Stimulated activated CD4-positive, alpha-beta T cell treated with anti-CD3 and anti-CD28 coated beads, Interleukin-15, amount 100 ng/mL, for 1 hour (primary cell): ENCODE data around the gene KIAA0408.

Source experiments
- DNase-seq, 2 donors: peaks; one replicate each; pipeline ENCODE4 v3.0.0-alpha.2; 2020; ENCODE audit warnings: low read depth in 1 of 2, low spot score in 1 of 2

The KIAA0408 gene

DNA sequence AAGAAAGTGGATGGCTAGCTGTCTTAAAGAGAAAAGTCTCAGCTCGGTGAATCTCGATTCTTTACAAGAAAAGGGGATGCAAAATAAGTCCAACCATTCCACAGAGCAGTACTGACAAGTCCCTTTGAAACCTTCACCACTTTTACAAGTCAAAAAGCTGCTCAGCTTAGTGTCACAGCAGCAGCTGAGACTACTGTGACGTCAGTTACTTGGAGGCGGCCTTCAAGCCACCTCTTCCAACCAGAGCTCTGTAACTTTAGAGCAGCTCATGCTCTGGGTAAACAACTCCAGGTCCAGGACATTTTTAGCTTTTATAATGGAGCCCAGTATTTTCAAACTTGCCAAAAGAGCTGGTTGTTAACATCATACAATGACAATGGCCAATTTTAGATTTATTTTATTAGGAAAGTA is at the start of gene KIAA0408:
TSS of gene KIAA0408 (minus strand) at position 159 of the 411 bp plus-strand sequence. CDS start 5,408 bp downstream, outside the sequence.
- no peak for DNase-seq

DNA sequence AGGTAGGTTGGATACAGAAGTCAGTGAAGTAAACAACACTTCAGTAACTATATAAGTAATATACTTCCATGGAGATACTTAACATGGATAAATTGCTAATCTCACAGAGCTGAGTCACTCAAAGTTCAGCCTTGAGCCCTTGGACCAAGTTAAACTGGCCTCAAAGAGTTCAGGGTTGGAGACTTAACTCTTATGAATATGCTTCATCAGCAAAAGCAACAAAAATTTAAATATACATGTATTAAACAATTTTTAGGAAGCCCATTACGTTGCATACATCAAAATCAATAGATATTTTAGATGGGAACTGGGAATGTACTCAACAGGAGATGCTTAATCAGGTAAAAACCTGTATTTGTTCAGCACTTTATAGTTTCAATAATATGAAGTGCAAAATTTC is 47.7 kb upstream of the KIAA0408 start:
- DNase-seq = no peak

DNA sequence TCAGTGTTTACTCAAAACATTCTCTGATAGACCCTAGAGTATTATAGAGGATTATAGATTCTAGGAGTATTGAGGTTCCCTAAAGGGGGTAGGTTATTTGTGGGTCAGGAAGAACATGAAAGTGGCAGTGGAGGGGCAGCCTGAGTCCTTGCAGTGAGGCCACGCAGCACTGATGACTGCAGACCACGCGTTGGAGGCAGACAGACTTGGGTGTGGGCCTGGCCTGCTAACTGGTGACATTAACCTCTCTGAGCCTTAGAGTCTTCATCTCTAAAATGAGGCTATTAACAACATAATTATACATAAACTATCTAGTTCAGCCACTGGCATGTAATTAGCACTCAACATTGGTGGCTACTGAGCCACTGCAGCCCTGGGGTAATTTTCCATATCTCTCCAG is 43.8 kb upstream of the KIAA0408 start:
- no peak for DNase-seq

DNA sequence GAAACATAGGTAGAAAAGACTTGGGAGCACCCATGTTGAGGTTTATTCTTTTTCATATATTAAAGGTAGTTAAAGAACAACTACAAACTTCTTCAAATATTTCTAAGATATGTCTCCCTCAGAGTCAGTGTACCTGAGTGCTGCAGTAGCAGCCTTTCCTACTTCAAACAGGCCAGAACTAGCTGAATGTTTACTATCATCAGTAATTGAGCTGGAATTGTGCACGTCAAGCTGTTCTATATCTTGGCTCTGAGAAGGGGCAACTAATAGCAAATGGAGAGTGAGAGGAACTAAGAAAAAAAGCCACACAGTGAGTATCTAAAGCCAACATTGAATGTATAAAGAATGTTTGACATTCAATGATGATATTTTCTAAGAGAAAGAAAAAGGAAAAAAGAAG is 38.2 kb upstream of the KIAA0408 start:
- DNase-seq = no peak

DNA sequence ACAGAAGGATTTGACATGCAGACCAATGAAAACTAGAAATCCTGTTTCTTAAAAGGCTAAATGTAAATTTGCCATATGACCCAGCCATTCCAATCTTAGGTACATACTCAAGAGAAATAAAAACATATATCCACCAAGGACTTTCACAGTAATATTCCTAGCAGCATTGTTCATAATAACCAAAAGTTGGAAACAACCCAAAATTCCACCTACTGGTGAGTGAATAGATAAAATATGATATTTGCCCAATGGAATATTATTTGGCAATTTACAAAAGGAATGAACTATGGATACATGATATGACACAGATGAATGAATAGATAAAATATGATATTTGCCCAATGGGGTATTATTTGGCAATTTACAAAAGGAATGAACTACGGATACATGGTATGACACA is 37.3 kb upstream of the KIAA0408 start:
- DNase-seq = no peak

DNA sequence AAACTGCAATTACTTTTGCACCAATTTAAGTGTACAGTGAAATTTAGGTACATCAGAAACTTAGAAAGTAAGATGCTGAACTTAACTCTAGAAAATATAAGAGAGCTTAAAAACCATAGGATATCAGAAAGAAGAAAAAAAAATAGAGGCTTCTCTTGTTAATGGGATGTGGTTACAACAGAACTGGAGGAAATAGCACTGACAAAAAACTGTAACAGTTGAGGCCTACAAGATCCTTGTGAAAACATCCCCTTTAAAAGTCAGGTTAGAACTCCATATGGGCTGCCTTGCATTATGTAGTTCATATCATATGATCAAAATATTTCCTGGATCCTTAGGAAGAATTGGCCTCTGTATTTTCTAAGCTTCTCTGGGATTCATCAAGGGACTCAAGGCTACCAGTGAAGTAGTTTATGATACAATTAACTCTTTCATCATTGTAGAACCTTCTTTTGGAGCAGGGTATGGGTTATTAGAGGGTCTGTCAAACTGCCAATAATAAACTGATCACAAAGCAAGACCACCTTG is 35.1 kb upstream of the KIAA0408 start:
- DNase-seq = no peak

DNA sequence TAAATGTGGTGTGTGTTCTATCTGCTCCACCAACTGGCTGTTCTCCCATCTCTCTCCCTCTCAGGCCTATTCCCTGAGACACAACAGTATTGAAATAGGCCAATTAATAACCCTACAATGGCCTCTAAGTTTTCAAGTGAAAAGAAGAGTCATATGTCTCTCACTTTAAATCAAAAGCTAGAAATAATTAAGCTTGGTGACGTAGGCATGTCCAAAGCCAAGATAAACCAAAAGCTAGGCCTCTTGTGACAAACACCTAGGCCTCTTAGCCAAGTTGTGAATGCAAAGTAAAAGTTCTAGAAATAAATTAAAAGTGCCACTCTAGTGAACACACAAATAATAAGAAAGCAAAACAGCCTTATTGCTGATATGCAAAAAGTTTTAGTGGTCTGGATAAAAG is 30.1 kb upstream of the KIAA0408 start:
- DNase-seq = no peak

DNA sequence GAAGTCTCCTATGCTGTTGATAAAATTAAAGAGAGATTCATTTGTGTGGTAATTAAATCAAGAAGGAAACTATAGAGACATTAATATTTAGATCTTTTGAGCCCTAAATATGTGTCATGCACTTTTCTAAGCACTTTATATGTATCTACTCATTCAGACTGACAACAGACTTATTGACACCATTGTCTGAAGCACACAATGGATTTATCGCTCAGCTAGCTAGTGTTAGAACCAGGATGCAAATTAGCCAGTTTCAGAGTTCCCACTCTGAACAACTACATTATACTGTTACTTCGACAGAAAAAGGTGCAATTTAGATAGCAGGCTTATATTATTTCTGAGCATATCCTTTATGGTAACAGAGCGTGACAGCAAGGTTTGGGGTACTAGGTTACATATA is 27.7 kb upstream of the KIAA0408 start:
- DNase-seq = no peak

DNA sequence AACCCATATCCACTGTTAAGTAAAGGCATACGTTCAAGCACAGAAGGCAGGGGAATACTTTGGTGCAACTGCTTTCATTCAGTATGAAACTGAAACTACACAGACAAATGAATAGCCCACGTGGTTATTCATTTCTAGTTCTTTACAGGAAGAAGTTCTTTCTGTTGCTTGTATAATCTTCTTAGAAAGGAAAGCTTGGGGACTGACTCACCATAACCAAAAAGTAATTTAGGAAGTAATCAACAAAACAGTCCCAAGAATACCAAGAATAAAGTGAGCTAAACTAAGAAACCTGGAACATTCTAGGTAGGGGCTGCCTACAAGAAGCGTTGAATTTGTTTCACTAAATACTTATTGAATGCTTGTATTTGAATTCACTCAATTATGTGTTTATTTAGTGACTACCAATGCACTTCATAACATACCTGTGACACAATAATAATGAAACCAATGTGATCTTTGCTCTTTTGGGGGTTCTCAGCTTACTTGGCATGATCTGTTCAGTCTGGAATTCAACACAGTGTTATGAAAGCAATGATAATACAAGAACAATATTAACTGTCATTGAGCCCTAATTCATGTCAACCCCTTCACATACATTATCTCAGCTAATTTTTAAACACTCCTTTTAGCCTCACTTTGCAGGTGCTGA is 25.1 kb upstream of the KIAA0408 start:
- DNase-seq = no peak

DNA sequence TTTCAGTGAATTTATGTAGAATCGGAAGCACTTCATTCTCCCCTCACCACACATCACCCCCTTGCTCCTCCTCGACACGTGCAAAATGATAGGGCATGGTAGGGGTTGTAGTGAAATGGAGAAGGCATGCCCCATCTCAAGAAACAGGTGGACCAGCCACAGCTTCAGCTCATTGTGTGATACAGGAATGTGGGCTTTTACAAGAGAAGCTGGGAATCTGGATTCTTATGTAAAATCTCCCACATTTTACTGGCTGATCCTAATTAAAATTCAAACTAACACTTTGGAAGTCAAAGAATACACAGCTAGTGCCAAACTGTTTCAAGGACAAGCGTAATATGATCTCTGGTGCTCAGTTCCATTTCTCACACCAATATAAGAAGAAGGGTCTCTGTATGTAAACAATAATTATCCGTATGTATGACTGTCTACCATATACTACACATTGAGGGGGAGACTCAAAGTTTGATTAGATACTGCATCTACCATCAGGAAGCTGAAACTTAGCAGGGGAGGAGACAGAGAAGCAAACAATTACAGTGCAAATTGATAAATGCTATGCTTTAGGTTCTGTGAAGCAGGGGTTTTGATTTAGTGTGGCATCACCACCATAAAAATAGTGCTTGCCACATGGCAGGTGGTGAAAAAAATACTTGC is 24.3 kb upstream of the KIAA0408 start:
- no peak for DNase-seq

DNA sequence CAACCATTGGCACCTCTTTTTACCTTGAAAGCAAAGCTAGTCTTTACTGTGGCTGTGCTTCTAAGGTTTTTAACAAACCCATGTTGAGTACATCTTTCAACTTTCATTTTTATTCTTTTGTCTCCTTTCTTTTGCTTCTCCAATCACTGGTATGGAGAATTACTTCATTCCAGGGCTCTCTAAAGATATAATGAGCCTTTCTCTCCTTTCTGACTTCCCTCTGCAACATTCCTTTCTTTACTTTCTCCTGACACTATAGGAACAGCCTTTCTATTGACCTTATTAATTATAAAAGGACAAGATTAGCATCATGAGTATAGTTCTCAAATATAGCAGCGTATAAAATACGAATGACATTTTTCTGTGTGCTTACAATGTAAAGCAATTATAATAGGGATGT is 23.1 kb upstream of the KIAA0408 start:
- no peak for DNase-seq

DNA sequence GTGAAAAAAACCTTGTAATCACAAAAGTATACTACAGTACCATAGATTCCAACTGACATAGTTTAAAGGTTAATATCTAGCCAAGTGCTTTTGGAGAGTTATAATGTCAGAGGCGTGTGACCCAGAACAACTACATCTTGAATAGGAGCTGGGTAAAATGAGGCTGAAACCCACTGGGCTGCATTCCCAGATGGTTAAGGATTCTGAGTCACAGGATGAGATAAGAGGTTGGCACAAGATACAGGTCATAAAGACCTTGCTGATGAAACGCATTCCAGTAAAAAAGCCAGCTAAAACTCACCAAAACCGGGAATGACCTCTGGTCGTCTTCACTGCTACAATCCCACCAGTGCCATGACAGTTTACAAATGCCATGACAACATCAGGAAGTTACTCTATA is 22.4 kb upstream of the KIAA0408 start:
- DNase-seq = no peak

DNA sequence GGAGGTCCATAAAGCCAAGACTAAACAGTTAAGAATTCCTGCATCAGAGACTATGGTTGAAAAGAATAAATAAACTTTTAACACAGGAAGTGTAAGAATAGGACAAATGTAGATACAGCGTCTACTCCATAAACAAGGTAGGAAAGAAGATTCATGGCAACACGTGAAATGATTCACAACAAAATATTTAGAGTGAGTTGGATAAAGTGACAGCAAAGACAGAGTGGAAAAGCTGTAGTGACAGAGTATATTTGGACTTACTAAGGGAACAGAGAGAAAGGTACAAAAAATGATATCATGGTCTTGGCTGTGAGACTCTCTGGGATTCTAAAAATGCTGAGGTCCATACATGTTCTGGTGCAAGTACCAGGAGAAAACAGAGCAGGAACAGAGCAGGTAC is 21.9 kb upstream of the KIAA0408 start:
- no peak for DNase-seq

DNA sequence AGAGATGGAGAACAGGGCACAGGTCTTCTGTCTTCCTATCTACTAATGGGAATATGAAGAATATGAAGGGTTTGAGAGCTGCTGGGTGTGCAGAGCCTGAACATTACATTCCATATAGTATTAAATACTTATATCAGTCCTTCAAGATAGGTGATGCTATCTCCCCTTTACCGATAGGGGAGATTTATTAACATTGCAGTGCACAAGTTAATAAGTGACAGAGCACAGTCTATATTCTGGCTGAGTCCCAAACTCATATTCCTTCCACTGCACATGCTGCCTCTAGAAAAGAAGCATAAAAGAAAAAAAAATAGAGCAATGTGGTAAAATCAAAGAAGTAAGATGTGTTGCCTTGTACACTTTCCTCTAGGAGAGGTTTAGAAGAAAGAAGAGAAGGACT is 18.5 kb upstream of the KIAA0408 start:
- no peak for DNase-seq

DNA sequence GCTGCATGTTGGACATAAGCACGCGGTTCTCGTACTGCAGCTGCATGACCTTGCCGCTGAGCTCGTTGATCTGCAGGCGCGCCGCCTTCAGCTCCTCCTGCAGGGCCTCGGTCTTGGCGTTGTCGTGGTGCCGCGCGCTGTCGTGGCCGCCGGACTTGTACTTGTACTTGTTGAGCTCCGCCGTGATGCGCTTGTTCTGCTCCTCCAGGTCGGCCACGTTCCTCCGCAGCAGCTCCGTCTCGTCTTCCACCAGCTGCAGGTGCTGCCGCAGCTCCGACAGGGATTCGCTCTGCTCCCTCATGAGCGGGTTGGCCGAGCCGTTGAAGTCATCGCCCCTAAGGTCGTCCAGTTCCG is 16.6 kb upstream of the KIAA0408 start:
- DNase-seq = no peak

DNA sequence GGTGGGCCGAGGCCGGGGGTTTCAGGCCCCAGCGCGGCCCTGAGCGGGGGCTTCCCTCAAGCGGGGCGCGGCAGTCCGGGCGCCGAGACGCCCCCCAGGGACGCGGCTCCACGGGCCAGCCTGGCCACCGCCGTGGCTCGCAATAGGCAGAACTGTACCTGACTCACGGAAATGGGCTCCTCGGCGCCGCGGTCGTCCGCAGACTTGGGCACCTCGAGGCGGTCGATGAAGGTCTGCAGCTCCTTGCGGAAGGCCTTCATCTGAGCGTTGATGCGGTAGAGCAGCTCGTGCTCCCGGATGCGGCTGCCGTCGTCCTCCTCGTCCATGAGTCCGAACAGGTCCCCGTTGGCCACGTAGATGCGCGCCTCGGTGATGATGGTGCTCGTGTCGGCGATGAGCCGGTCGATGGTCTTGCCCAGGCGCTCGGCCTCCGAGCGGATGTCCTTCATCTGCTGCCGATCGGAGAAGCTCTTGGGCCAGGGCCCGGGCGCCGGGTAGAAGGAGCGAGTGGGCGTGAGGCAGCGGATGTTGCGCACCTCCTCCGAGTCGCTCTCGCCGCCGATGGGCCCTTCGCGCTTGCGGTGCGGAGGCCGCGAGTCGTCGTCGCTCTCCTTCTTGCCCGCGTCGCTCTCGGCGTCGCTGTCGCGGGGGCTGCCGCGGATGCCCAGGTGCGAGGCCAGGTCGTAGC is 16.1 kb upstream of the KIAA0408 start:
- DNase-seq = no peak

DNA sequence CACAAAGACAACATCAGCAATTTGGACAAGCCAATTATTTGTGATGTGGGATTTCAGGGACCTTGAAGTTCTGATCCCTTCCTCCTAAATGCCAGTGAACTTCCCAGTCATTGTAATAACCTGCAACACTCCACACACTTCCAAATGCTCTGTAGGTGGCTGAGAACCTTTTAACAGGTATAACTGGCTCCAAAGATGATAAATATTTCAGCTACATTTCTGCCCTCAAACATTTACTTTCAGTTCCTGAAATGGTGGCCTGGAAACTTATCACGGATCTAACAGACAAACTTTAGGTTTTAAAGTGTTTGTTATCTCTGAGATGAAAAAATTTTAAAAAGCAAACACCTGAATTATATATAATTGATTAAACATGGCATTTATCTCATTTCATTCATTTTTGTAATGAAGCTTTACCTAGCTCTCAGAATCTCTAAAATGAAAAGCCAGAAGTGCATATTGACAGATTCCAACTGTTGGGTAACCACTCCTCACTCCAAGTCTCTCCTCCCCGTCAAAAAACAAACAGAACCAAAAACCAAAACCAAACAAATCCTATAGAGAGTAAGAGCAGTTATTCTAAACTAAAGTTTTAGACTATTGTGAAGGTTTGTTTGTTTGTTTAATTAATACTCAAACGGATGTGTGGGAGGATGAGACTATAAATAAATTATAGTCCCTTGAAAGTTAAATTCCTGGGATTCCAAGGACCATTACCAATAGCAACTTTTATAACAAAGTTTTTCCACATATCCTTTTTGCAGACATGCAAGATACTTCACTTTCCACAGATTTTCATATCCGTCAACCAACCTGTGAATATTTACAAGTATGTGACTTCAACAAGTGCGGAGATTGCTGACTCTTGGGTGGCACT is 12.4 kb upstream of the KIAA0408 start:
- DNase-seq = no peak

DNA sequence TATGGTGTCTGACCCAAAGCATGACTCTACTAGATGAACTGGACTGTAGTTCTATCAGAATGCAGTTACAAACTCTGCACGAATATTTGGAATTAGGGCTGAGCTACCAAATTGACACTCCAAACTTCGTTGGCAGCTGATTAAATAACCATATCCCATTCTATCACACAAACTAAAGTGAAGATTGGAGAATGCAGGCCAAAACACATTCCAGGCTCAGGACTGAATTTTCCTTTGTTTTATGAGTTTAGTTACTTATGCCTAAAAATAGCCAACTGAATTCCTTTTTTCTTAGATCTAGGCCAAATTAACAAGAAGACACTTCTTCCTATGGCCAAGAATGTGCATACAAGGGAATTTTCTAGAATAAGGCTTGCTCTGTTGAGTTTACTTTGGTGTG is 9.7 kb upstream of the KIAA0408 start:
- no peak for DNase-seq

DNA sequence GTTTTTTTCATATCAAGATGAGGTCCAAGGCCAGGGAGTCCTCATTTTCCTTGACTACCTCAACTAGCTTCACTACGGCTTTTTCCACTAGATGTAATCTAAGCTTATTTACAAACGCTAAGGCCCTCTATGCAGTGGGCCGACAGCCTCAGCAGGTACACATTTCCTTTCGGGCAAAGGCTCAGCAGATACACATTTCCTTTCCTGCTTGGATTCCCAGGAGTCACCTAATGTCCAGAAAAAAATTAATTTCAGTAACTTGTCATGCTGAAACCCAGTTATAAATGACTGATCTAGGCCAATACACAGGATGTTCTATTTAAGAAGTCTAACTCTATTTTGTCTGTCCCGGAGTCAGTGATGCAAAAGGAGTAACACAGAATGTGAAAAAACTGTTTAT is 7.2 kb upstream of the KIAA0408 start:
- DNase-seq = no peak

DNA sequence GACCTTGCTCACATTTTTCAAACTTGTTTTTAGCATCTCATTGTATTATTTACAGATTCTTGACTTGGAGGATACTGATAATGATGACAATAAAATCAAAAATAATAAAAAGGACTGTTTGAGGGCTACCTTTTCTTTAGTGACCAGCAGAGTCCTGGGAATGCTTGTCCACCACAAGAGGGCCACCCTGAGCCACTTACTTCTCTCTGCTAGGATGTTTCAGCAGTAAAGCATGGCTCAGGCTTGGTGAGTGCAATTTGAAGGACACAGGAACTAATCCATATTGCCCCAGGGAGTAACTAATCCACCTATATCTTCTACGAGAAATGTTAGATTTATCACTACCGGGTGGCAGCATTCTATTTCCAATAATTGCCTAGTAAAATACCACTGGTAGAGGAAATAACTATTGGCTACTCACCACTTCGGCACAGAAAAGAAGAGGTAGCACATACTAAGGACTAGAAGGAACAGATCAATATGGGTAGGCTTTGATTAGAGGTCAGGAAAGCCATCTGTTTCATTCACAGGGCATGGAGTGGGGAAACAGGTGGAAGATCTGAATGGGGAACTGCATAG is 5.8 kb upstream of the KIAA0408 start:
- peak; percentile 16 to 34 for DNase-seq
